Loucy (cell line): Measurements from ENCODE around the gene RNF13.
A peak's percentile ranks its signal among the peaks of the same experiment; 100 is the strongest.

Experiments
- H2AFZ ChIP-seq: fragments of 200-600 bp; sonication (generic); 2 replicates; pipeline ENCODE4 v1.6.0; 2016; ENCODE audit warnings: antibody characterized with exemption, mild to moderate bottlenecking, low read length, moderate library complexity
- H3F3A ChIP-seq: fragments of 200-600 bp; 2 replicates; pipeline ENCODE4 v1.6.0; 2016; ENCODE audit warnings: antibody characterized with exemption, low read depth, mild to moderate bottlenecking
- H3K27me3 ChIP-seq: fragments of 200-600 bp; sonication (generic); 2 replicates; pipeline ENCODE4 v1.6.1; 2014; ENCODE audit warnings: low read length, mild to moderate bottlenecking; ENCODE audit not compliant: insufficient read depth, poor library complexity, severe bottlenecking
- H3K36me3 ChIP-seq: fragments of 200-600 bp; sonication (generic); 2 replicates; pipeline ENCODE4 v1.6.1; 2016; ENCODE audit warnings: low read length; ENCODE audit not compliant: insufficient read depth
- H3K4me1 ChIP-seq: fragments of 200-600 bp; sonication (generic); 2 replicates; pipeline ENCODE4 v1.5.1; 2014; ENCODE audit warnings: low read length, mild to moderate bottlenecking; ENCODE audit not compliant: insufficient read depth, poor library complexity, severe bottlenecking
- H3K4me2 ChIP-seq: fragments of 200-600 bp; sonication (generic); 2 replicates; pipeline ENCODE4 v1.6.0; 2014; ENCODE audit warnings: antibody characterized with exemption, low read length, low read depth, mild to moderate bottlenecking; ENCODE audit not compliant: poor library complexity, severe bottlenecking
- H3K4me3 ChIP-seq: fragments of 200-600 bp; sonication (generic); 2 replicates; pipeline ENCODE4 v1.5.1; 2014; ENCODE audit warnings: low read length, mild to moderate bottlenecking, mixed read lengths; ENCODE audit not compliant: poor library complexity, severe bottlenecking
- H3K79me2 ChIP-seq: fragments of 200-600 bp; sonication (generic); 2 replicates; pipeline ENCODE4 v1.6.1; 2014; ENCODE audit warnings: low read length; ENCODE audit not compliant: insufficient read depth
- H3K9ac ChIP-seq: fragments of 200-600 bp; sonication (generic); 2 replicates; pipeline ENCODE4 v1.6.0; 2014; ENCODE audit warnings: mild to moderate bottlenecking, low read depth, low read length, moderate library complexity; ENCODE audit not compliant: poor library complexity, severe bottlenecking
- H3K9me2 ChIP-seq: fragments of 200-600 bp; sonication (generic); replicated peaks from 2 replicates; pipeline ENCODE4 v1.6.1; 2016; ENCODE audit warnings: low read depth, low read length, mixed read lengths
- H3K9me3 ChIP-seq: fragments of 200-600 bp; sonication (generic); 2 replicates; pipeline ENCODE4 v1.6.1; 2014; ENCODE audit warnings: mild to moderate bottlenecking, antibody characterized with exemption, low read length, low read depth; ENCODE audit not compliant: insufficient read depth
- H4K20me1 ChIP-seq: fragments of 200-600 bp; sonication (generic); 2 replicates; pipeline ENCODE4 v1.6.0; 2014; ENCODE audit warnings: antibody characterized with exemption, low read length, mild to moderate bottlenecking; ENCODE audit not compliant: insufficient read depth, poor library complexity, severe bottlenecking
- EZH2phosphoT487 ChIP-seq: fragments of 200-600 bp; IDR thresholded peaks from 2 replicates; pipeline ENCODE4 v1.6.1; 2018; ENCODE audit warnings: antibody characterized with exemption, mild to moderate bottlenecking, moderate library complexity, borderline replicate concordance
- TF ChIP-seq, protein P1 (sequence below): fragments of 200-600 bp; sonication (generic); conservative IDR thresholded peaks from 2 replicates; pipeline ENCODE4 v1.5.1; 2014; ENCODE audit warnings: mild to moderate bottlenecking, antibody characterized with exemption, low read length

Gene RNF13

DNA sequence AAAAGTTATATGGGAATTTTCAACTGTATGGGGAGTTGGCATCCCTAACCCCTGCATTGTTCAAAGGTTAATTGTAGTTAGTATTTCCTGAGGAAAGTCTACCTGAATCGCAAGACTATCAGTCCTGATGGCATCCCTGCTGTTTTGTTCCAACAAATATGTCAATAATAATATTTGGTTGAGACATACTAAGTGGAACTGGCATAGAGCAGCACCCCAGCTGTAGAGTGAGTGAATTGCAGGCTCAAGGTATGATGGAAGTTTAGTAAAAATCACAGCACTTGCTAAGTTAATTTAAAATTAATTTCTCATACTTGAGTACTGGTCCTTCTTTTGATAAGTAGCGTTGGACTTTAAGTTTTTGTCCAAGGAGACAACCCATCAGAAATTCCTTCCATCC lies 42.8 kb upstream of the RNF13 start:
- Histone ChIP-seq H4K20me1 (no peaks in the 10 kb centered on the region), H3K27me3 (no peaks in the 10 kb centered on the region), H3K4me2 (no peak overlapping the region), H3K36me3 (no peaks in the 10 kb centered on the region), H3K9me3 (no peaks in the 10 kb centered on the region), H3K79me2 (no peaks in the 10 kb centered on the region), H3K4me1 (no peaks in the 10 kb centered on the region), H3K9me2 (no peaks in the 10 kb centered on the region), H3F3A (no peaks in the 10 kb centered on the region), H3K4me3 (no peak overlapping the region), H2AFZ (no peak overlapping the region), H3K9ac (no peak overlapping the region)
- TF ChIP-seq, protein P1, sequence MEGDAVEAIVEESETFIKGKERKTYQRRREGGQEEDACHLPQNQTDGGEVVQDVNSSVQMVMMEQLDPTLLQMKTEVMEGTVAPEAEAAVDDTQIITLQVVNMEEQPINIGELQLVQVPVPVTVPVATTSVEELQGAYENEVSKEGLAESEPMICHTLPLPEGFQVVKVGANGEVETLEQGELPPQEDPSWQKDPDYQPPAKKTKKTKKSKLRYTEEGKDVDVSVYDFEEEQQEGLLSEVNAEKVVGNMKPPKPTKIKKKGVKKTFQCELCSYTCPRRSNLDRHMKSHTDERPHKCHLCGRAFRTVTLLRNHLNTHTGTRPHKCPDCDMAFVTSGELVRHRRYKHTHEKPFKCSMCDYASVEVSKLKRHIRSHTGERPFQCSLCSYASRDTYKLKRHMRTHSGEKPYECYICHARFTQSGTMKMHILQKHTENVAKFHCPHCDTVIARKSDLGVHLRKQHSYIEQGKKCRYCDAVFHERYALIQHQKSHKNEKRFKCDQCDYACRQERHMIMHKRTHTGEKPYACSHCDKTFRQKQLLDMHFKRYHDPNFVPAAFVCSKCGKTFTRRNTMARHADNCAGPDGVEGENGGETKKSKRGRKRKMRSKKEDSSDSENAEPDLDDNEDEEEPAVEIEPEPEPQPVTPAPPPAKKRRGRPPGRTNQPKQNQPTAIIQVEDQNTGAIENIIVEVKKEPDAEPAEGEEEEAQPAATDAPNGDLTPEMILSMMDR = peak; percentile 33; the same call in 1 of the 2 replicates
- TF ChIP-seq EZH2phosphoT487 = no peak

DNA sequence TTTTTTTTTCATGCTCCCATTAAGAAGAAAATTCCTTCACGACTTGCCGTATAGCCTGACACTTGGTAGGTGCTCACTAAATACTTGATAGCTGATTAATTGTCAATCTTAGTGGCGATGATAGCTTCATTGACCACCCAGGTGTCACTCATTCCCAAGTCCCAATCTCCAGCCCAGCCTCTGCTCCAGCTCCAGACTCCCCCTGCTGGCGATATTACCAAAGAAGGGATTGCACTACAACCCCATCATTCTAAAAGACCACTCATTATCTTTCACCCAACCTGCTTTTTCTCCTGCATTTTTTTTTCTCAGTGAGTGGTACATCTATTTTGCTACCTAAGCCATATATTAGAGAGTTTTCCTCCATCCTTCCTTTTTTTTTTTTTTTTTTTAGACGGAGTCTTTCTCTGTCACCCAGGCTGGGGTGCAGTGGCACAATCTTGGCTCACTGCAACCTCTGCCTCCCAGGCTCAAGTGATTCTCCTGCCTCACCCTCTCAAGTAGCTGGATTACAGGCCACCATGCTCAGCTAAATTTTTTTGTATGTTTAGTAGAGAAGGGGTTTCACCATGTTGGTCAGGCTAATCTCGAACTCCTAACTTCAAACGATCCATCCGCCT lies 41.3 kb upstream of the RNF13 start:
- H3K4me3 ChIP-seq = no peak overlapping the region
- no peak overlapping the region for H3K9ac ChIP-seq
- no peak overlapping the region for H2AFZ ChIP-seq
- H3K4me2 ChIP-seq = no peak overlapping the region
- no peaks in the 10 kb centered on the region for H3K36me3 ChIP-seq
- no peaks in the 10 kb centered on the region for H4K20me1 ChIP-seq
- no peaks in the 10 kb centered on the region for H3K9me2 ChIP-seq
- H3K79me2 ChIP-seq = no peaks in the 10 kb centered on the region
- no peak for TF ChIP-seq EZH2phosphoT487
- TF ChIP-seq, protein P1 = peak; percentile 88
- H3K9me3 ChIP-seq = no peaks in the 10 kb centered on the region
- no peaks in the 10 kb centered on the region for H3K4me1 ChIP-seq
- no peaks in the 10 kb centered on the region for H3F3A ChIP-seq
- no peaks in the 10 kb centered on the region for H3K27me3 ChIP-seq

DNA sequence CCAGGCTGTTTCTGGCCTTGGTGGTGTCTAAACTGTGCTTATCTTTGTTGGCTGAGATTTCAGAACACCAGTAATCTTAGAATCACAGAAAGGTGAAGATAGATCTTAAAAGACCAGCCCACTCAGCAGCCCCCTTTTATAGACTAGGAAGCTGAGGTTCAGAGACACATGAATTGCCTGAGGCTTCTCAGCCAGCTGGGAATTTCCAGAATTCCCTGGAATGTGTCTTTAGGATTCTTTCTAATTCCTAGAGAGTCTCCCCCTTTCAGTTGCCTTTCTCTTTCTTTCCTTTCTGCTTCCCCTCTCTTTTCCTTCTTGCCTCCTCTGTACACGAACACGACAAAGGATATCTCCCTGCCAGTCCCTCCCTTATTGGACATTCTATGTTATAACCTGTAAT lies 40.2 kb upstream of the RNF13 start:
- H3F3A ChIP-seq = no peaks in the 10 kb centered on the region
- H3K9me3 ChIP-seq = no peaks in the 10 kb centered on the region
- no peak overlapping the region for H2AFZ ChIP-seq
- no peak overlapping the region for H3K9ac ChIP-seq
- H3K4me1 ChIP-seq = no peaks in the 10 kb centered on the region
- no peaks in the 10 kb centered on the region for H4K20me1 ChIP-seq
- H3K4me3 ChIP-seq = no peak overlapping the region
- no peaks in the 10 kb centered on the region for H3K9me2 ChIP-seq
- TF ChIP-seq, protein P1 = no peak
- no peak for TF ChIP-seq EZH2phosphoT487
- H3K4me2 ChIP-seq = no peak overlapping the region
- no peaks in the 10 kb centered on the region for H3K79me2 ChIP-seq
- no peaks in the 10 kb centered on the region for H3K27me3 ChIP-seq
- no peaks in the 10 kb centered on the region for H3K36me3 ChIP-seq
